A673 (cell line): Measurements from ENCODE around the gene LCP2.

Experiments
- CTCF ChIP-seq: fragments of 300-800, 200-600 bp; sonication (generic); conservative IDR thresholded peaks from 2 replicates; pipeline ENCODE4 v1.5.1; 2017; ENCODE audit warnings: low read depth, mild to moderate bottlenecking, antibody characterized with exemption, low read length, moderate library complexity, mixed read lengths
- EZH2 ChIP-seq: fragments of 200-600 bp; sonication (generic); IDR thresholded peaks from 2 replicates; pipeline ENCODE4 v1.6.1; 2017; ENCODE audit warnings: borderline replicate concordance, low read depth, mild to moderate bottlenecking, mixed read lengths, antibody characterized with exemption, low read length; ENCODE audit not compliant: poor library complexity, severe bottlenecking

- no peak for TF ChIP-seq CTCF
- no peak for TF ChIP-seq EZH2
Measured at GRCh38 chr5:170294556-170294955, 3.0 kb downstream of the LCP2 start.
